ENCODE measurements around the gene TBC1D17.

DNA sequence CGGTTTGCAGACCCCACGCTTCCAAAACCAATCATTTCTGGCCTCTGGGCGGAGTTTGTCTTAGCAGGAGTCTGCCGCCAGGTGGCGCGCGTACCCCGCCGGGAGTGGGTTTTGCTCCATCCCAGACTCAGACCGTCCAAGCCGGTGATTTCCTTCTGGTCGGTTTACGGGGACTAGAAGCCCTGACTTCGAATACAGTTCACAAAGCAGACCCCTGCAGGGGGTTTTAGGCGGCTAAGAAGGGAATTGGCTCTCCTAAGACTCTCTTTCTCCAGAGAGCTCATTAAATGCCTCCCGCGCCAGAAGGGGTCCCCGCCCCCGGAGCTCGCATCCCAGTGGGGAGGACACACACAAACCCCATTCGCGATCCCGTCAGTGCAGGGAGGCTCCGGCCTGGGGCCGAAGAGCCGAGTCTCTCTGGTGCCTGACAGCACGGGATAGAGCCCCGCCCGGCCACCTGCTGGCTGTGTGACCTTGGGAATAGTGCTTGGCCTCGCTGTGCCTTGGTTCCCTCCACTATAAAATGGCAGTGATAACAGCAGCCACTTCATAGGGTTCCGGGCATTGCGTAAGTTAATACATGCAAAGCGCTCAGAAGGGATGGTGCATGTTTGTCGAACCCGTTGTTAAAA lies 60.4 kb downstream of the TBC1D17 start:
- TF ChIP-seq EZH2 (IDR thresholded peaks at IDR 0.05; ENCODE audit: low read length, unreplicated experiment) (no peak), EZH2phosphoT487 (IDR thresholded peaks at IDR 0.05; ENCODE audit: borderline replicate concordance, low read length) (no peak), CTCF (conservative IDR thresholded peaks at IDR 0.05; ENCODE audit: low read depth, low read length) (peak; percentile 98)

All from PC-3 (cell line).